Testis (tissue), 3 donors: ENCODE data around the gene KCNJ1. TPM values are rescaled to one million over a fixed set of nuclear protein-coding genes. Genes with fewer than 3 reads are reported as not detected.

Experiments
- DNase-seq: peaks from one replicate; pipeline ENCODE4 v3.0.0-alpha.2; 2019
- H3K27ac ChIP-seq, 2 donors: fragments of 200-600 bp; sonication (generic); one replicate each; pipeline ENCODE4 v1.5.1; 2019
- H3K27me3 ChIP-seq: fragments of 200-600 bp; sonication (generic); one replicate; pipeline ENCODE4 v1.5.1; 2019
- H3K36me3 ChIP-seq: fragments of 200-600 bp; sonication (generic); one replicate; pipeline ENCODE4 v1.5.1; 2017; ENCODE audit warnings: low read depth; ENCODE audit errors: missing control alignments
- H3K4me1 ChIP-seq: fragments of 200-600 bp; sonication (generic); one replicate; pipeline ENCODE4 v1.5.1; 2019
- H3K4me3 ChIP-seq, 2 donors: fragments of 200-600 bp; sonication (generic); one replicate each; pipeline ENCODE4 v1.5.1; 2017 to 2019
- H3K9me3 ChIP-seq: fragments of 200-600 bp; sonication (generic); one replicate; pipeline ENCODE4 v1.5.1; 2017
- CTCF ChIP-seq, 3 experiments: fragments of 450-650 bp in 2 of 3; fragments of 200-600 bp in 1 of 3; sonication (generic) in 1 of 3; IDR thresholded peaks; one replicate each; pipeline ENCODE4 v1.5.1; 2016 to 2019; ENCODE audit warnings: antibody characterized with exemption in 3 of 3, mild to moderate bottlenecking in 2 of 3, moderate library complexity in 1 of 3
- POLR2A ChIP-seq: fragments of 450-650 bp; IDR thresholded peaks from one replicate; pipeline ENCODE4 v1.6.1; 2017; ENCODE audit warnings: antibody characterized with exemption, mild to moderate bottlenecking, moderate library complexity
- WGBS, 2 donors: methylation state at CpG; one replicate each; pipeline ENCODE4 v1.1.5; 2018; 5-methylcytosine and 5-hydroxymethylcytosine counted together
- intact Hi-C: fragments of 100-400 bp; cut with DNase I; formaldehyde crosslinking; loops from one replicate; pipeline ENCODE4 v1.15.1; 2023; ENCODE audit warnings: low total_unique reads
- polyA plus RNA-seq: library from polyadenylated mRNA; stranded (reverse); fragments of 350-450 nt; fragmentation: Illumina TruSeq; extraction: RNeasy Lipid Tissue Mini Kit (QIAGEN cat#74804); gene quantifications from one replicate; pipeline ENCODE4 v1.2.3, GENCODE V29; 2014; ENCODE audit warnings: low read depth, low replicate concordance; ENCODE audit not compliant: insufficient read depth
- total RNA-seq, 2 donors: library from RNA; depleted of rRNA; stranded (reverse); fragments of >200 nt; gene quantifications; one replicate each; pipeline ENCODE4 v1.2.3, GENCODE V29; 2016

KCNJ1 gene
- total and polyA plus RNA-seq, 3 donors from 2014 or later: 0.12 to 0.24 (median 0.16) TPM

- no peak for DNase-seq
- Histone ChIP-seq H3K27me3 (no peaks in the 10 kb centered on the region), H3K4me1 (peaks cover 29% of the 10 kb centered on the region), H3K36me3 (no peaks in the 10 kb centered on the region), H3K4me3 (no peak overlapping the region), H3K9me3 (no peaks in the 10 kb centered on the region), H3K27ac (no peak overlapping the region)
- intact Hi-C loops: no loop called here
- no peak for TF ChIP-seq CTCF (IDR thresholded peaks at IDR 0.05)
- TF ChIP-seq POLR2A: no peak
- WGBS, 2 donors: 70 to 80% methylated on average over 3 of the region's 3 CpGs
Observed at GRCh38 chr11:128894286-128894681, 27.2 kb upstream of the KCNJ1 start.

GRCh38 chr11:128893578-128894285 is 26.6 kb upstream of the KCNJ1 start:
- TF ChIP-seq POLR2A: no peak
- no peak for TF ChIP-seq CTCF (IDR thresholded peaks at IDR 0.05)
- no peak for DNase-seq
- H3K4me3 ChIP-seq: no peak overlapping the region
- H3K27me3 ChIP-seq: no peaks in the 10 kb centered on the region
- H3K36me3 ChIP-seq: no peaks in the 10 kb centered on the region
- H3K9me3 ChIP-seq: no peaks in the 10 kb centered on the region
- intact Hi-C loops: no loop called here
- H3K4me1 ChIP-seq: peaks cover 29% of the 10 kb centered on the region
- no peak overlapping the region for H3K27ac ChIP-seq
- 73 to 76% methylated on average over 8 to 9 of the region's 9 CpGs for WGBS, 2 donors

GRCh38 chr11:128892866-128893565 is 25.9 kb upstream of the KCNJ1 start:
- no peak for TF ChIP-seq POLR2A
- TF ChIP-seq CTCF (IDR thresholded peaks at IDR 0.05): no peak
- H3K4me3 ChIP-seq: no peak overlapping the region
- no peak overlapping the region for H3K27ac ChIP-seq
- H3K4me1 ChIP-seq: peaks cover 29% of the 10 kb centered on the region
- H3K36me3 ChIP-seq: no peaks in the 10 kb centered on the region
- intact Hi-C loops: no loop called here
- no peaks in the 10 kb centered on the region for H3K9me3 ChIP-seq
- DNase-seq: no peak
- 65 to 82% methylated on average over 4 of the region's 4 CpGs for WGBS, 2 donors
- H3K27me3 ChIP-seq: no peaks in the 10 kb centered on the region

- DNase-seq: peak; percentile 33
- H3K4me3 ChIP-seq: peak overlapping the region in 1 of 2 donors; percentile 62
- no peaks in the 10 kb centered on the region for H3K27me3 ChIP-seq
- H3K4me1 ChIP-seq: peaks cover 29% of the 10 kb centered on the region
- H3K27ac ChIP-seq: no peak overlapping the region
- 43 to 53% methylated on average over 6 of the region's 6 CpGs for WGBS, 2 donors
- no peaks in the 10 kb centered on the region for H3K36me3 ChIP-seq
- intact Hi-C loops: no loop called here
- TF ChIP-seq POLR2A (no peak), CTCF (IDR thresholded peaks at IDR 0.05) (no peak)
- no peaks in the 10 kb centered on the region for H3K9me3 ChIP-seq
Observed at GRCh38 chr11:128891913-128892398, 24.9 kb upstream of the KCNJ1 start.
